Caco-2 (cell line): Measurements from ENCODE around the gene SALL4. TPM values are rescaled to one million over a fixed set of nuclear protein-coding genes. Genes with fewer than 3 reads are reported as not detected.
A peak's percentile ranks its signal among the peaks of the same experiment; 100 is the strongest.

Experiments used
- BruUV-seq: library from RNA; stranded (reverse); fragments of 400-500 nt; replicated peaks from 2 replicates; lab custom pipeline; 2021; lab: Mats Ljungman, UMichigan
- CTCF ChIA-PET: fragments of 300-600 bp; sonication (Branson Sonifier 250); formaldehyde crosslinking; loops from one replicate; lab custom pipeline; 2022; ENCODE audit warnings: antibody characterized with exemption; lab: Charles Lee
- POLR2A ChIA-PET: fragments of 300-600 bp; sonication (Branson Sonifier 250); formaldehyde crosslinking; loops from one replicate; lab custom pipeline; 2022; ENCODE audit warnings: antibody characterized with exemption; lab: Charles Lee
- DNase-seq, 2 experiments: peaks; one replicate each; pipeline versions ENCODE4 v3.0.0 to v3.0.0-alpha.2; 2020 to 2022
- H3K27me3 ChIP-seq: replicated peaks from 2 replicates; pipeline ENCODE4 v1.6.0; 2011; ENCODE audit warnings: low read length; ENCODE audit not compliant: control insufficient read depth, insufficient read depth
- H3K36me3 ChIP-seq: 2 replicates; pipeline ENCODE4 v1.5.1; 2011; ENCODE audit warnings: low read length; ENCODE audit not compliant: control insufficient read depth, insufficient read depth
- H3K4me1 ChIP-seq: fragments of 250-450 bp; sonication (Bioruptor Pico); 2 replicates; pipeline ENCODE4 v1.5.1; 2020; ENCODE audit warnings: mild to moderate bottlenecking
- H3K4me3 ChIP-seq: 2 replicates; pipeline ENCODE4 v1.5.1; 2011; ENCODE audit warnings: low read depth, mild to moderate bottlenecking, control low read depth, low read length
- H3K9me3 ChIP-seq: fragments of 250-450 bp; sonication (Bioruptor Pico); 2 replicates; pipeline ENCODE4 v1.5.1; 2020; ENCODE audit warnings: mild to moderate bottlenecking, moderate library complexity
- H3K27ac Mint-ChIP-seq: one replicate; pipeline ENCODE4 v1.8.0; 2022; ENCODE audit warnings: mixed read lengths; ENCODE audit not compliant: unreplicated experiment
- H3K27me3 Mint-ChIP-seq: one replicate; pipeline ENCODE4 v1.8.0; 2022; ENCODE audit warnings: mixed read lengths; ENCODE audit not compliant: insufficient read depth, unreplicated experiment
- H3K36me3 Mint-ChIP-seq: one replicate; pipeline ENCODE4 v1.8.0; 2022; ENCODE audit warnings: mild to moderate bottlenecking, mixed read lengths; ENCODE audit not compliant: insufficient read depth, unreplicated experiment
- H3K4me1 Mint-ChIP-seq: one replicate; pipeline ENCODE4 v1.8.0; 2022; ENCODE audit warnings: low read depth, mixed read lengths; ENCODE audit not compliant: unreplicated experiment
- H3K4me3 Mint-ChIP-seq: one replicate; pipeline ENCODE4 v1.8.0; 2022; ENCODE audit warnings: mild to moderate bottlenecking, moderate library complexity, mixed read lengths; ENCODE audit not compliant: unreplicated experiment
- H3K9me3 Mint-ChIP-seq: one replicate; pipeline ENCODE4 v1.8.0; 2022; ENCODE audit warnings: mixed read lengths; ENCODE audit not compliant: unreplicated experiment
- intact Hi-C: fragments of 100-400 bp; cut with micrococcal nuclease; formaldehyde crosslinking; loops from one replicate; pipeline ENCODE4 v1.10.0; 2022; ENCODE audit not compliant: unreplicated experiment
- total RNA-seq: library from RNA; stranded (reverse); gene quantifications from 2 replicates; pipeline ENCODE4 v1.2.3, GENCODE V29; 2022
- TF ChIP-seq, protein P1 (sequence below), 2 experiments: fragments of 200-600 bp in 1 of 2; IDR thresholded peaks; 1 replicate in 1 of 2; 2 replicates in 1 of 2; pipeline versions ENCODE4 v1.5.1 to v1.8.0; 2011 to 2022; ENCODE audit warnings: antibody characterized with exemption in 1 of 2, control low read depth in 1 of 2, inconsistent platforms in 1 of 2, low read depth in 1 of 2, low read length in 1 of 2, mild to moderate bottlenecking in 1 of 2, moderate library complexity in 1 of 2; ENCODE audit not compliant: insufficient read depth in 1 of 2, severe bottlenecking in 1 of 2, unreplicated experiment in 1 of 2

Gene SALL4
- total RNA-seq, 1 experiment from 2014 or later = 75.8 TPM

DNA sequence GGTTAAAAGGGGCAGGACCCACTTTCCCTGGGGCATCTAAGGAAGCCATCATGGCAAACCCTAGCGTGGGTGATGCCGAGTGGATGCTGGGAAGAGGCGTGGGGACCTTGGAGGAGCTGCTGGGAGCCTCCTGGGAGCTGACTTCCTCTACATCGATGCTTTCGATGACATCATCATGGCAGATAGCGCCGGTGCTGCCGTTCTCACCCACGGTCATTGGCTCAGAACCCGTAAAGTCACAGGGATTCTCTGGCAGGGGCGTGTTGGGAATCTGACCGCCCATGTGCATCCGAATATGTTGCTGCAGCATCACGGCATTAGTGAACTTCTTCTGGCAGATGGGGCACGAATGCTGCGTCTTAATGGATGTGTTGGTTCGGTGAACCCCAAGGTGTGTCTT lies 12.1 kb downstream of the SALL4 start:
- Histone ChIP-seq H3K9me3 (no peaks in the 10 kb centered on the region), H3K4me1 (no peaks in the 10 kb centered on the region), H3K4me3 (no peak overlapping the region), H3K27me3 (no peaks in the 10 kb centered on the region), H3K36me3 (peaks cover 7% of the 10 kb centered on the region)
- peak overlapping the region; percentile 27 for H3K27ac Mint-ChIP-seq
- no peaks in the 10 kb centered on the region for H3K9me3 Mint-ChIP-seq
- DNase-seq = no peak
- intact Hi-C loops = no loop called here
- POLR2A ChIA-PET = no interaction called here
- TF ChIP-seq, protein P1, sequence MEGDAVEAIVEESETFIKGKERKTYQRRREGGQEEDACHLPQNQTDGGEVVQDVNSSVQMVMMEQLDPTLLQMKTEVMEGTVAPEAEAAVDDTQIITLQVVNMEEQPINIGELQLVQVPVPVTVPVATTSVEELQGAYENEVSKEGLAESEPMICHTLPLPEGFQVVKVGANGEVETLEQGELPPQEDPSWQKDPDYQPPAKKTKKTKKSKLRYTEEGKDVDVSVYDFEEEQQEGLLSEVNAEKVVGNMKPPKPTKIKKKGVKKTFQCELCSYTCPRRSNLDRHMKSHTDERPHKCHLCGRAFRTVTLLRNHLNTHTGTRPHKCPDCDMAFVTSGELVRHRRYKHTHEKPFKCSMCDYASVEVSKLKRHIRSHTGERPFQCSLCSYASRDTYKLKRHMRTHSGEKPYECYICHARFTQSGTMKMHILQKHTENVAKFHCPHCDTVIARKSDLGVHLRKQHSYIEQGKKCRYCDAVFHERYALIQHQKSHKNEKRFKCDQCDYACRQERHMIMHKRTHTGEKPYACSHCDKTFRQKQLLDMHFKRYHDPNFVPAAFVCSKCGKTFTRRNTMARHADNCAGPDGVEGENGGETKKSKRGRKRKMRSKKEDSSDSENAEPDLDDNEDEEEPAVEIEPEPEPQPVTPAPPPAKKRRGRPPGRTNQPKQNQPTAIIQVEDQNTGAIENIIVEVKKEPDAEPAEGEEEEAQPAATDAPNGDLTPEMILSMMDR (IDR thresholded peaks at IDR 0.05; ENCODE audit: insufficient read depth in 1 of 2, low read depth in 1 of 2, low read length in 1 of 2, severe bottlenecking in 1 of 2, unreplicated experiment in 1 of 2) = no peak
- H3K4me1 Mint-ChIP-seq = peaks cover 9% of the 10 kb centered on the region
- H3K4me3 Mint-ChIP-seq = no peak overlapping the region
- no TSS peak for BruUV-seq
- CTCF ChIA-PET = interaction anchor here (0.7 to 0.8 kb wide), 2 partner anchors 9 to 89 kb away, joined by 3 read pairs; no protein-coding TSS in a partner anchor
- peaks cover 97% of the 10 kb centered on the region for H3K36me3 Mint-ChIP-seq
- no peaks in the 10 kb centered on the region for H3K27me3 Mint-ChIP-seq

DNA sequence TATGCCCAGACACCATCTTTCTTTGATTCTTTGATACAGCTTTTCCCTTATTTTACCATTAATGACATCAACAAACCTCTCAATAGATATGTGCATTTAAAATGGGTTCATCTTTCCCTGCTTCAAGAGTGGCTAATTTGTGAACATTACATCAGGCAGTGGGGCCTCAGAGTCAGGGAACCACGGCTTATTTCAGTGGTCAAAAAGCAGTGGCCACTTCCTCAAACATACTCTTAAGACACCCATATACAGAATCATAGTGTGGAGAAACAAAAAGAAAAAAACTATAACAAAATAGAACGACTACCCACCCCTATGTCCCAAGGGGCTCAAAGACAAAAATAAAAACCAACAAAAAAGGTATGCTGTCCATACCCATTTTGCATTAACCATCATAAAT lies 12.9 kb downstream of the SALL4 start:
- no peak overlapping the region for H3K4me3 ChIP-seq
- ChIA-PET POLR2A (interaction anchor here (0.6 kb wide), 1 partner anchor 16 kb away, joined by 3 read pairs; no protein-coding TSS in a partner anchor), CTCF (interaction anchor here (0.7 to 0.8 kb wide), 2 partner anchors 10 to 88 kb away, joined by 3 read pairs; no protein-coding TSS in a partner anchor)
- Mint-ChIP-seq H3K27ac (peak overlapping the region; percentile 27), H3K36me3 (peaks cover 98% of the 10 kb centered on the region), H3K4me3 (no peak overlapping the region), H3K9me3 (no peaks in the 10 kb centered on the region), H3K4me1 (peaks cover 9% of the 10 kb centered on the region), H3K27me3 (no peaks in the 10 kb centered on the region)
- H3K36me3 ChIP-seq = peaks cover 7% of the 10 kb centered on the region
- intact Hi-C loops = no loop called here
- no peaks in the 10 kb centered on the region for H3K9me3 ChIP-seq
- no TSS peak for BruUV-seq
- H3K27me3 ChIP-seq = no peaks in the 10 kb centered on the region
- TF ChIP-seq, protein P1 (IDR thresholded peaks at IDR 0.05; ENCODE audit: insufficient read depth in 1 of 2, low read depth in 1 of 2, low read length in 1 of 2, severe bottlenecking in 1 of 2, unreplicated experiment in 1 of 2) = no peak
- DNase-seq = no peak
- no peaks in the 10 kb centered on the region for H3K4me1 ChIP-seq

DNA sequence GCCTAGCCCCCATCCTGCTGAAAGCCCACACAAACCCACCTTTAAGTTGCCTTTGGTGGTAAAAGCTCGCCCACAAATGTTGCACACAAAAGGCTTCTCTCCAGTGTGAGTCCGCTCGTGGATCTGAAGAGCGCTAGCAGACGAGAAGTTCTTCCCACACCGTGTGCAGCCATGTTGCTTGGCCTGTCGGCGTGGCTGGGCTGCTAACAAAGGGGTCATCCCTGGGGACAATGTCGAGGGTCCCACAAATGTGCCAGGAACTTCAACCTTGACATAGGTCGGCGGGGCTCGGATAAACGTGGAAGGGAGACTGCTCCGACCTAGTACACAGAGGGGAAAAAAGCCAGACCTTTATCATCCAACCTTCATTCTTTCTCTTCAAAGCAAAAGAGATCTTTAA lies 13.5 kb downstream of the SALL4 start:
- Mint-ChIP-seq H3K4me3 (no peak overlapping the region), H3K4me1 (peaks cover 9% of the 10 kb centered on the region), H3K9me3 (no peaks in the 10 kb centered on the region), H3K36me3 (peaks cover 100% of the 10 kb centered on the region), H3K27ac (no peak overlapping the region), H3K27me3 (no peaks in the 10 kb centered on the region)
- Histone ChIP-seq H3K4me1 (no peaks in the 10 kb centered on the region), H3K9me3 (no peaks in the 10 kb centered on the region), H3K4me3 (no peak overlapping the region), H3K27me3 (no peaks in the 10 kb centered on the region), H3K36me3 (peaks cover 11% of the 10 kb centered on the region)
- BruUV-seq = no TSS peak
- no peak for DNase-seq
- intact Hi-C loops = no loop called here
- ChIA-PET POLR2A (interaction anchor here (0.6 kb wide), 1 partner anchor 16 kb away, joined by 3 read pairs; no protein-coding TSS in a partner anchor), CTCF (no interaction called here)
- TF ChIP-seq, protein P1 (IDR thresholded peaks at IDR 0.05; ENCODE audit: insufficient read depth in 1 of 2, low read depth in 1 of 2, low read length in 1 of 2, severe bottlenecking in 1 of 2, unreplicated experiment in 1 of 2) = no peak
